Right ventricle myocardium inferior (tissue), 1 donor: ENCODE results near the gene MAGEA9. TPM values are rescaled to one million over a fixed set of nuclear protein-coding genes. Genes with fewer than 3 reads are reported as not detected.
A peak's percentile ranks its signal among the peaks of the same experiment; 100 is the strongest.
"Not testable (repeated sequence)": the region's sequence is repeated elsewhere in the genome, so short reads cannot be mapped to it uniquely, and the experiment has no call there.

Experiments
- ATAC-seq: fragments of 200-7000 bp; cut with Tn5 transposase; one replicate; pipeline ENCODE4 v1.9.1; 2020; ENCODE audit warnings: mild to moderate bottlenecking, moderate library complexity
- DNase-seq: peaks from one replicate; pipeline ENCODE4 v3.0.0; 2021; ENCODE audit errors: missing footprints
- intact Hi-C: fragments of 100-400 bp; cut with DNase I; formaldehyde crosslinking; loops from one replicate; pipeline ENCODE4 v1.11.0; 2022
- long read RNA-seq: library from polyadenylated mRNA; unstranded; transcript quantifications from one replicate; pipeline ENCODE4 v2.0.0, GENCODE V29; 2021
- total RNA-seq: library from RNA; stranded (reverse); fragmentation: NEBNext Ultra II Directional; extraction: Animal tissue kit (Norgen Biotek cat#: 25700); gene quantifications from one replicate; pipeline ENCODE4 v1.2.1, GENCODE V29; 2021
- donor health status: DM: no; HTN: yes; CAD: no; lungs with severe emphysema.

MAGEA9 gene, protein sequence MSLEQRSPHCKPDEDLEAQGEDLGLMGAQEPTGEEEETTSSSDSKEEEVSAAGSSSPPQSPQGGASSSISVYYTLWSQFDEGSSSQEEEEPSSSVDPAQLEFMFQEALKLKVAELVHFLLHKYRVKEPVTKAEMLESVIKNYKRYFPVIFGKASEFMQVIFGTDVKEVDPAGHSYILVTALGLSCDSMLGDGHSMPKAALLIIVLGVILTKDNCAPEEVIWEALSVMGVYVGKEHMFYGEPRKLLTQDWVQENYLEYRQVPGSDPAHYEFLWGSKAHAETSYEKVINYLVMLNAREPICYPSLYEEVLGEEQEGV
- not detected for total RNA-seq
- long read RNA-seq: 0 reads

DNA sequence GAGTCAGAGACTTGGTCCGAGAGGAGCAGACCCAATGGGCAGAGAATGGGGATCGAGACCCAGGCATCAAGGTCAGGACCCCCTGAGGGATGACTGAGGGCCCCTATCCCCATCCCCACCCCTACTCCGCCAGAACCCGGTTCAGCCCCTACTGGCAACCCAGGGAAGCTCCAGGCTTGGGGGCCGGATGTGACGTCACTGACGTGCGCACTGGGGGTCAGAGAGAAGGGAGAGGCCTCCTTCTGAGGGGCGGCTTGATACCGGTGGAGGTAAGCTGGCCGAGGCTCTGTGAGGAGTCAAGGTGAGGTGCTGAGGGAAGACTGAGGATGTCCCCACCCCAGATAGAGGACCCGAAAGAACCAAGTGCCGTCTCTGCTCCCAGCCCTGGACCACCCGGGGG, at the start of gene MAGEA9:
TSS of gene MAGEA9 (plus strand) at position 204 of the 400 bp plus-strand sequence. CDS start 4,281 bp downstream, outside the sequence.
- ATAC-seq, intact Hi-C loops, DNase-seq: not testable (repeated sequence)

DNA sequence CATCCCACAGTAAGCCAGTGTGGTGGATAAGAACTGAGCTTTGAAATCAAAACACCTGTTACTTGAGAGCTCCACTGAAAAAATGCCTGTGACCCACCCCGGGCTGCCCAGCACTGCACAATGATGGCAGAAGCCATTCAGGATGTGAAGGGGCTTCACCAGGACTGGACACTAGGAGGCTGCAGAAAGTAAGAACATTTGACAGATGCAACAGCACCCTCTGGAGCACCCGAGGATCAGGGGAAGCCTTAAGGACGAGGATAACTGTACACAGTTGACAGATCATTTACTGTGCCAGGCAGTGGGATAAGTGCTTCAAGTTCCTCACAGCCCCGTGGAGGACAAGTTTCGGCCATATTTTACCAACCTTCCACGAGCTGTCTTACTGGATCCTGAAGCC, 39.5 kb upstream of the MAGEA9 start:
- DNase-seq, ATAC-seq, intact Hi-C loops: not testable (repeated sequence)

DNA sequence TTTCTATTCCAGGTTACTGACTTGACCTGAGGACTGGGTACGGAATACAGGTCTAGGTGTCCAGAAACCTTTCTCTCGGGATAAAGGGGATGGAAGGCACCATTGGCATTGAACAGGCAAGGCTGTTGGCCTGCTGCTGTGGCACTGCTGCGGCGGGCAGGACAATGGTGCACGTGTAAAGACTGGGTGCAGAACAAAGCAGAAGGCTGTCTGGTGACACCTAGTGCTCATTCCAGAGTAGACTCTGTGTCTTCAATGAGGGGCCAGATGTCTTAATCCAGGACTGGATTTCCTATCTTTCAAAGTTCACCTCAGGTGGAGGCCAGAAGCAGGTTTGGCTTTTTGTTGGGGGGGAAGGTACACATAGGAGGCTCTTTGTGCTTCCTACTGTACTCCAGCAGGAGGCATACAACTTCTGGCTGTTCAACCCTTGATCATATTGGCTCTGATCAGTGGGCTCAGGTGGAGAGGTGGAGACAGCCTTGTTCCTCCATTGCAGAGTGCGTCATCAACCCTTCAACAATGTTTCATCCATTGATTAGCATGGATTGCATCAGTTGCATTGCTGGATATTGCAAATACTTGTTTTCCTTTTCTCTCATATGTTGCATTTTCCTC, 35.2 kb upstream of the MAGEA9 start:
- ATAC-seq, DNase-seq, intact Hi-C loops: not testable (repeated sequence)

DNA sequence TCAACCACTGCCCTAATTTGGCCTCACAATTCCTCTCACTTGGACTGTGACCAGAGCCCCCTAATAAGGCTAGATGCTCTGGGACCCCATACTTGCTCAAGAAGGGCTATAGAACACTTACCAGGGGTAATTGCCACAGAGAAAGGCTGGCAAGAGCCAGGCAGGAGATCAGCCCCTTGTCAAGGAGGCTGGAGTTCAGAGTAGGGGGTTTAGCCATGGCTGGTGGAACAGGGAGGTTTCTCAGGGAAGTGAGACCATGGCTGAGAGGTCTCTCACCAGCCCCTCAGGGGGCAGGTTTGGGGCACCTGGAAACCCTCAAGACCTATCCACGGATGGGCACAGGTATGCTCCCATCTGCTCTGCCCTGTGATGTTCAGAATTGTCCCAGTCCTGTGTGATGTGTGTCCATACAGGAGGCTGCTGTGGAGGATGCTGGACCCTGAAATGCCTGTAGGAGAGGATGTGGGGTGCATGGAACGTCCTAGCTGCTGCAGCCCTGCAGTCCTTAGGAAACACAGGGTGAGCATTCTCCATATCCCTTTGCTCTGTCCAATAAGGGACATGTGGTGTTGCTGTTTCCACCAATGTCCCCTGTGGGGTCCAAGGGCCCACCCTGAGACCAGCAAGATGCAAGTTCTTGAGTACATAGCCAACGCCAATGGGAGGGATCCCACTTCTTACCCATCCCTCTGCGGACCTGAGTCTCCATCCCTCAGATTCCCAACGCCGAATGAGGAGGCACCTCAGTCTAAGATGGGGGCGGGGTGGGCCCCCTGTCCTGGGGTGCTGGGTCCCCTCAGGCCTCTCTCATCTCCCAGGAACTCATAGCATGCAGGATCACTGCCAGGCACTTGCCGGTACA, 24.3 kb upstream of the MAGEA9 start:
- intact Hi-C loops: no loop called here
- DNase-seq (no peak), ATAC-seq (no peak)

DNA sequence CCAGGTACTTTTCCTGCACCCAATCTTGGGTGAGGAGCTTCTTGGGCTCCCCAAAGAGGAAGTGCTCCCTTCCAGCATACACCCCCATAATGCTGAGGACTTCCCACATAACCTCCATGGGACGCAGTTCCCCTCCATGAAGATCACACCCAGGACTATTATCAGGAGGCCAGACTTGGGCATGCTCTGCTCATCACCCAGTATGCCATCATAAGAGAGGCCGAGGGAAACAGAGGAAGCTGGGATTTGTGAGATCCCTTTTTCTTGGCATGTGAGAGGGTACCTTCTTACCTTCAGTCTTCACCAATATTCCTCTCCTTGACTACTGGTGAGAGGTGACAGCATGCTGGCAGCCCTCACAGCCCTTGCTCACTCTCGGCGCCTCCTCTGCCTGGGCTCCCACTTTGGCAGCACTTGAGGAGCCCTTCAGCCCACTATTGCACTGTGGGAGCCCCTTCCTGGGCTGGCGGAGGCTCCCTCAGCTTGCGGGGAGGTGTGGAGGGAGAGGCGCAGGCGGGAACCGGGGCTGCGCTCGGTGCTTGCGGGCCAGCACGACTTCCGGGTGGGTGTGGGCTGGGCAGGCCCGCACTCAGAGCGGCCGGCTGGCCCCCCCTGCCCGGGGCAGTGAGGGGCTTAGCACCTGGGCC, 23.5 kb upstream of the MAGEA9 start:
- intact Hi-C loops: no loop called here
- ATAC-seq (no peak), DNase-seq (no peak)

DNA sequence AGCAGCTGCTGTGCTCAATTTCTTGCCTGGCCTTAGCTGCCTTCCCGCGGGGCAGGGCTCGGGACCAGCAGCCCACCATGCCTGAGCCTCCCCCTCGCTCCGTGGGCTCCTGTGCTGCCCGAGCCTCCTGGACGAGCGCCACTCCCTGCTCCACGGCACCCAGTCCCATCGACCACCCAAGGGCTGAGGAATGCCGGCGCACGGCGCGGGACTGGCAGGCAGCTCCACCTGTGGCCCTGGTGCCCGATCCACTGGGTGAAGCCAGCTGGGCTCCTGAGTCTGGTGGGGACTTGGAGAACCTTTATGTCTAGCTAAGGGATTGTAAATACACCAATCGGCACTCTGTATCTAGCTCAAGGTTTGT, 23.0 kb upstream of the MAGEA9 start:
- peak; percentile 59 for DNase-seq
- ATAC-seq, intact Hi-C loops: not testable (repeated sequence)

DNA sequence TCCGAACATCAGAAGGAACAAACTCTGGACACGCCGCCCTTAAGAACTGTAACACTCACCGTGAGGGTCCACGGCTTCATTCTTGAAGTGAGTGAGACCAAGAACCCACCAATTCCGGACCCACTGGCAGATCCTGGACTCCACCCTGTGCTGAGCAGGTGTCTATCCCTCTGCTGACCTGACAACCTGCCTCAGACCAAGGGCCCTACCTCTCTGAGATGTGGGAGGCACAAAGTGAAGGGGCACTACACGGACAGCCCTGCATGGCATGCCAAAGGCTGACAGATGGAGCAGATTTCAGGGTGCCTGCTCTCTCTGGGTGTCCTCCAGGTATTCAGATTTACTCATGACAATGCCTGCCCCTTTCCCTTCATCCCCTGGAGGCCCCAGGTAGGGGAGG, 21.9 kb upstream of the MAGEA9 start:
- intact Hi-C loops: no loop called here
- DNase-seq: no peak
- ATAC-seq: no peak

DNA sequence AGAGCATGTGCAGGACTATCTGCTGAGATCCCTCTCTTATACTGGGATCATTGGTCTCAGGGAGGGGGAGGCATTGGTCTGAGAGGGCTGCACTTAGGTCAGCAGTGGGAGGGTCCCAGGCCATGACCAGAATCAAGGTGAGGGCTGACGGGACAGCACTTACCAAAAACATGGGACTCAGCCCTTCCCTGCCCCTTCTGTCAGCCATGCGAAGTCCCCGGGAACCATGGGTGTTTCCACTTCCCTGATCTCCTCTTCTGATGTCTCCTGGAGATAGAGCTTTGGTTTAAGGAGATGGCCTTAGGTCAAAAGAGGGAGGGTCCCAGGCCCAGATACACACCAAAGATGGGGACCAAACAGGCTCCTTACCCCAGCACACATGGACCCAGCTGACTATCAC, 20.8 kb upstream of the MAGEA9 start:
- ATAC-seq (no peak), DNase-seq (no peak)
- intact Hi-C loops: no loop called here

DNA sequence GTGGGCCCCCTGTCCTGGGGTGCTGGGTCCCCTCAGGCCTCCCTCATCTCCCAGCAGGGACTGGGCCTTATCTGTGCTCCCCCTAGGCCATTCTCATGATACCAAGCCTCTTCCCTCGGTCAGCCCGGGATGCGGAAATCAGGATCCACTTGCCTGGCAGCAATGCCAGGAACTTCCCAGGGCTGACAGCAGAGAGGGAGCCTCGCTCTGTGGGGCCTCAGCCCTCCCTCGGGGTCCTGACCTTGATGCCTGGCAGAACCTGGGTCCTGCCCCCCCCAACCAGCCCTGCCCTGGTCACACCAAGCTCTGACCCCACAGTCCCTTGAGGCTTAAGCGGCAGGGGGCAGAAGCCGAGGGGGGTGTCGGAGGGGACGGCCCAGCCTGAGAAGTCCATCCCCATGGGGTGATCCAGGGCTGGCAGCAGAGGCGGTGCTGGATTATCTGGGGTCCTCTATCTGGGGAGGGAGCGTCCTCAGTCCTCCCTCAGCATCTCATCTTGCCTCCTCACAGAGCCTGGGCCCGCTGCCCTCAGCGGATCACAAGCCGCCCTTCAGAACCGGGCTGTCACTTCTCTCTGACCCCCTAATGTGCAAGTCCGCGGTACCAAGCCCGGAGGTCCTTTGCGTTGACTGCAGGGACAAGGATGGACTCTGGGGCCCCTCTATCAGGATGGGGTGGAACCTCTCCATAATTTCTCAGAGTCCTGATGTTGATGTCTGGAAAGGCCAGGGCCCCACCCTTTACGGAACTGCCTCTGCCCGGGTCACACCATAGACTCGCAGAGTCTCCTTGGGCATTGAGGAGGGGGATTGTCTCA, 19.7 kb upstream of the MAGEA9 start:
- DNase-seq, ATAC-seq, intact Hi-C loops: not testable (repeated sequence)

DNA sequence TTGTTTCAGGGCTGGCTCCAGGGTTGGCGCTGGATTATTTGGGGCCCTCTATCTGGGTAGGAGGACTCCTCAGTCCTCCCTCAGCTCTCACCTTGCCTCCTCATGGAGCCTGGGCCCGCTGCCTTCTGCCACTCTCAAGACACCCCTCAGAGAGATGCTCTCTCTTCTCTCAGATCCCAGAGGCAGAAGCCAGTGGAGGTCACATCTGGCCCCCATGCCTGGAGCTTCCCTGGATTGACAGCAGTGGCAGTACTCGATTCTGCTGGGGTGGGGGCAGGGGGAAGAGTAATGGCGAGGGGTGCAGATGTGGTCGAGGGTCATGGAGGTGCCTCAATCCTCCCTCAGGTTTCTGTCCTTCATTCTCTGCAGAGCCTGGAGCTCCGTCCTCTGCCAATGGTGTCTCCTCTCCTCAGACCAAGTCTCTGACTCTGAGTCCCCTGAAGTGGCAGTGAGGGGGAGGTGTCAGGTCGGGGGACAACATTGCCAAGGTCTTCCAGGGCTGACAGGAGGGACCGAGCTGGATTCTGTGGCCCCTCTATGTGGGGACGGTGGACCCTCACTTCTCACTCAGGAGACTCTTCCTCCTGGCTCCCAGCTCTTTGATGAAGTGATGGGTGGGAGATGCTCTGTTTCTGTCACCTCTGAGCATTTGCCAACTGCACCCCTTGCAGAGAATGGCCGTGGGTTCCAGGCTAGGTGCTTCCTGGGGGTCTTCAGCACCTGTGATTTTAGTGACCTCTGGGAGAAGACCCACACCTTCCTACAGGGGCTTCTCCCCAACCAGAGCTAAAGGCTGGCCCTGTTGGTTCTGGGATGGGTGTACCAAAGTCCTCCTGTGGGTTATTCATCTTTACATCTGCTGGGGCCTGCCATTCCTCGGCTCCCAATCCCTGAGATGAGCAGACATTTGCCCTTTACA, 18.8 kb upstream of the MAGEA9 start:
- intact Hi-C loops: no loop called here
- ATAC-seq (no peak), DNase-seq (no peak)

DNA sequence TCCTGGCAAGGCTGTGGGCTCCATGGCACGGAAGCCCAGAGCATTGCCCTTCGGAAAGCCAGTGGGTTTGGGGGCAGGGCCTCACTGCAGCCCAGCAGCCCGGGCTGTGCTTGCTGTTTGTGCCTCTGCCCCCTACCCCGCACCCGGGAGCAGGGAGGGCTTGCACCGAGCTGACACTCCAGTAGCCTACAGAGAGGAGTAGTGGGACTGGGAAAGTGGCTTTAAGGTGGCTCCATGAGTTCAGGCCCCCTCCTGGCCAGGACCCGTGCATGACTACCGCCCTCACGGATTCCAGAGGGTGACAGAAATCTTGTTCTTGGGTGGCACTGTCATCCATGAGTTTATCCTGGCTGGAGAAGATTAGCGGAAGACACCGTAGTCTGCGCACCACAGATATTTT, 11.4 kb upstream of the MAGEA9 start:
- DNase-seq, intact Hi-C loops, ATAC-seq: not testable (repeated sequence)

DNA sequence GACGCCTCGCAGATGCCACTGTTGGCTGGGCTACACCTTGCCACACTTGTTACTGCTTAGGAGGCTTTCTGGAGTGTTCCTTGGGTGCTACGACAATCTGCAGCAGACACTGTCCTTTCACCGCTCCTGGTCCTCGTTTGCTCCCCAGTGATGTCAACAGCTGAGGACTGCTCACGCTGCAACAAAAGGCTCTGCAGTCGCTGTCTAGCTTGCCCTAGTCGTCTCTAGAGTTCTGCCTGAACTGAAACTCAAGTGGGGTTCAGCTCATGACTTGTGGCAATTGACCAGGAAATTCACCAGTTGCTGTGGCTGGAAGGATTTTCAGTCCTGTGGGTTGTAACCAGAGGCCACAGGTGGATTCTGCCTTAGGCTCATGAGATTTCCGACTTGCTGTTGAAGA, 8.7 kb upstream of the MAGEA9 start:
- intact Hi-C loops, ATAC-seq, DNase-seq: not testable (repeated sequence)

DNA sequence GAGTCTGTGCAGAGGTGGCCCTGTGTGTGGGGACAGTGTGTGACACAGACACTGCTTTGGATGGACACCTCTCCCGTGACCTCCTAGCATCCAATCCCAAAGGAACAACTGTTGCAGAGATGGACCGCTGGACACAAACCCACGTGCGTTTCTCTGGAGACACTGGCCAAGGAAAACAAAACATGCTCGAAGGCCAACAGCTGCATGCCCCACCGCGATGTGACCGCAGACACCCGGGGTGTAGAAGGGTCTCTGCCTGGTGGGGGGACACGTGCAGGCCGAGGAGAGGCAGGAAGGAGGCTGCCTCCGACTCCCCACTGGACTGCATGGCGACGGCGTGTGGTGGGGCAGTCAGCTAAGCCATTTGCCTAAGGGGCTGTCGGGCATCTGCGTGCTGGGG, 8.0 kb upstream of the MAGEA9 start, which contains the start of gene HSFX1:
TSS of gene HSFX1 (plus strand) at position 301 of the 400 bp plus-strand sequence. CDS start 614 bp downstream, outside the sequence.
- DNase-seq, ATAC-seq, intact Hi-C loops: not testable (repeated sequence)

DNA sequence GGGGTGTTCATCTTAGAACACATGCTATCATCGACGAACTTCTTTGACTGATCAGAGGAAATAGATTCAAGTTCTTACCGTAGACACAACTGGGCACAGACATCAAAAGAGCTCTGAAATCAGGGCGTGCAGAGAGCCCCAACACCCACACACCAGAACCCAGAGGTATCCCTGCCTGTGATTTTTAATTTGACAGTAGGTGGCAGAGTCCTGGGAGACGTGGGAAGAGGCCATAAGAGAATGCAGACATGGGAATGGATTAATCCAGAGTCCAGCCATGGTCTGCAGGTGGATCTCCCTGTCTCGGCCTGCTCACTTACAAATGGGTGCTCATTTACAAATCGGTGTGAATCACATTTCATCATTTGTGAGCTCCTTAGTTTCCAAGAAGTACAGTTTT, 3.7 kb upstream of the MAGEA9 start:
- intact Hi-C loops, ATAC-seq, DNase-seq: not testable (repeated sequence)

DNA sequence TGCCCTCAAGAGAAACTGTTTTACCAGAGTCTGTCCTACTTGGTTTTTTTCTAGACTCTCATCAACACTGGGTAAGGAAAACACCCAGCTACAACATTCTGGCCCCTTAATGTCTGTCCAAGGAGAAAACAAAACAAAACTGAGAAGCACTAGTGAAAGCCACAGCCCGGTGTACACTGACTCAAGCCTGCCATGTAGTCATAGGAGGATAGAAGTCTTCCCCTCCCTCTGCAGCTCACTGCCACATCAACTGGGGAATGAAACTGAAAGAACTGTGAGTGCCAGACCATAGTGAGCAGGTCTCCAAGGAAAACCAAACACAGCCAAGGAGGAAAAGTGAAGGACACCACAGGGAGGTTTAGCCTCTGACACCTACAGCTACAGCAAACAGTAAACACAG, 13.8 kb downstream of the MAGEA9 start:
- intact Hi-C loops, DNase-seq, ATAC-seq: not testable (repeated sequence)

DNA sequence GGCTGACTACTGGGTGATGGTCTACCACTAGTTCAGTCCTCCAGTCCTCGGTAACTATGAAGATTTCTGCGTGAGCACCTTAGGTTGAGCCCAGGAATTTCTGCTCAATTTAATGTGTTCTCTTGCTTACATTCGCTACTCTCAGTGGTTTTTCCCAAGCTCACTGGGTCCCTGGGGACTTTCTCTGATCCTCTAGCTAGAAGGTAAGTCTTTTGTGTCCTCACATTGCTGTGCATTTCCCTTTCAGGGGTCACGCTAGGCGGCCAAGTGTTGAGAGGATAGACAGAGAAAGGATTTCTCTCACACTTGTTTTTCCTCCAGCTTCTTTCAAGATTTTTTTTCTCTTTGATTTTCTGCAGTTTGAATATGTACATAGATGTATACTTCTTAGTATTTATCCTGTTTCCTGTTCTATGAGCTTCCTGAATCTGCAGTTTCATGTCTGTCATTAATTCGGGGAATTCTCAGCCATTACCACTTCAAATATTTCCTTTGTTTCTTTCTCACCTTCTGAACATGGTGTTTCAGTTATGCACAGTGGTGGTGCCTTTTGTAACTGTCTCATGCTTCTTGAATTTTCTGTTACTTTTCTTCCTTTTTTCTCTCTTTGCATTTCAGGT, 17.5 kb downstream of the MAGEA9 start:
- intact Hi-C loops: no loop called here
- DNase-seq (no peak), ATAC-seq (no peak)

DNA sequence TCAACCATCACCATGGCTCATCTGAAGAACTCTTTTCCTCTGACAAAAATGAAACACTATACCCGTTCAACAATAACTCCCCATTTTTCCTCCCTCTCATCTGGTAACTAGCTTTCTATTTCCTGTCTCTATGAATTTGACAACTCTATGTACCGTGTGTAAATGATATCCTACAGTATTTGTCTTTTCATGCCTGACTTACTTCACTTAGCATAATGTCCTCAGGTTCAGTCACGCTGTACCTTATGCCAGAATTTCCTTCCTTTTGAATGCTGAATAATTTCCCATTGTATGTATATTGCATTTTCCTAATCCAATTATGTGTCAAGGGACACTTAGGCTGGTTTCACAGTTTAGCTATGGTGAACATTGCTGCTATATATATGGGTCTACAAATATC, 18.2 kb downstream of the MAGEA9 start:
- ATAC-seq (no peak), DNase-seq (no peak)
- intact Hi-C loops: no loop called here
